ENCODE results near the gene FSCN2. TPM values are rescaled to one million over a fixed set of nuclear protein-coding genes. Genes with fewer than 3 reads are reported as not detected.

The FSCN2 gene
- total RNA-seq, 1 donor from 2014 or later, result 1.0 TPM

DNA sequence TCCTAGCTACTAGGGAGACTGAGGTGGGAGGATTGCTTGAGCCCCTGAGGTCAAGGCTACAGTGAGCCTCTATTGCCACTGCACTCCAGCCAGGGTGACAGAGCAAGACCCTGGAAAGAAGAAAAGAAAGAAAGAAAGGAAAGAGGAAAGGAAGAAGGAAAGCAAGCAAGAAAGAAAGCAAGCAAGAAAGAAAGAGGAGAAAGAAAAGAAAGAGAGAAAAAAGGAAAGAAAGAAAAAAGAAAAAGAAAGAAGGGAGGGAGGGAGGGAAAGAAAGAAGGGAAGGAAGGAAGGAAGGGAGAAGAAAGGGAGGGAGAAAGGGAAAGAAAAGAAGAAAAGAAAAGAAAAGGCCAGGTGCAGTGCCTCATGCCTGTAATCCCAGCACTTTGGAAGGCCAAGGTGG is 24.6 kb upstream of the FSCN2 start:
- Histone ChIP-seq H3K36me3 (ENCODE audit: control insufficient read depth in 3 of 3, insufficient read depth in 3 of 3, low read length in 3 of 3) (peaks cover under 1 to 1% (median under 1%) of the 10 kb centered on the region in 3 donors), H3K4me1 (ENCODE audit: control insufficient read depth in 3 of 3, insufficient read depth in 3 of 3, low read length in 3 of 3) (peaks cover 1 to 5% (median 2%) of the 10 kb centered on the region in 3 donors), H3K9me3 (ENCODE audit: control insufficient read depth in 3 of 3, low read length in 3 of 3) (peaks cover 0 to 2% (median 0%) of the 10 kb centered on the region in 3 donors), H3K27ac (ENCODE audit: low read depth, low read length) (no peak overlapping the region), H3K27me3 (ENCODE audit: control insufficient read depth in 3 of 3, insufficient read depth in 3 of 3, low read length in 3 of 3) (no peaks in the 10 kb centered on the region), H3K9ac (ENCODE audit: low read depth in 1 of 3, low read length in 3 of 3) (no peak overlapping the region), H3K4me3 (ENCODE audit: low read length in 3 of 3) (no peak overlapping the region)

DNA sequence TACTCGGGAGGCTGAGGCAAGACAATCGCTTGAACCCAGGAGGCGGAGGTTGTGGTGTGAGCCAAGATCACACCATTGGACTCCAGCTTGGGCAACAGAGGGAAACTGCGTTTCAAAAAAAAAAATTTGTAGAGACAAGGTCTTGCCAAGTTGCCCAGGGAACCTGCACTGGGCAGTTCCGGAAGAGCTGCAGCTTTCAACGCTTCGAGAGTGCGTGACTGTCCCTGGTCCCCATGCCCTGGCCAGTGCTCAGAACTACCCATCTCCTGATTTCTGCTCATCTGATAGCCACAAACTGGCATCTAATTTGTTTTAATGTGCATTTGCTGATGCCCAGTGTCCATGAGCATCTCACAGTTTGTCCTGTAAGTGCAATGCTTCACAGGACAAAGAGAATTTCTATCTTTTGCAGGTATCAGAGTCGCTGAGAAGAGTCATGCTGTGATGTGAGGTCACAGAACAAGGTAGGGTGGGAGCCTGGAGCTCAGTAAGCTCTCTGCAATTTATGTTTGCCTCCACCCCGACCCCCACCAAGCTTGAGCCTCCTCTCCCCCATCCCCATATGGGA is 19.5 kb upstream of the FSCN2 start:
- Histone ChIP-seq H3K36me3 (ENCODE audit: control insufficient read depth in 3 of 3, insufficient read depth in 3 of 3, low read length in 3 of 3) (peaks cover 33 to 38% (median 35%) of the 10 kb centered on the region in 3 donors), H3K27me3 (ENCODE audit: control insufficient read depth in 3 of 3, insufficient read depth in 3 of 3, low read length in 3 of 3) (no peaks in the 10 kb centered on the region), H3K9ac (ENCODE audit: low read depth in 1 of 3, low read length in 3 of 3) (peak overlapping the region in 2 of 3 donors; percentile 93), H3K4me1 (ENCODE audit: control insufficient read depth in 3 of 3, insufficient read depth in 3 of 3, low read length in 3 of 3) (peaks cover 18 to 35% (median 24%) of the 10 kb centered on the region in 3 donors), H3K4me3 (ENCODE audit: low read length in 3 of 3) (peak overlapping the region; percentile 92 to 97 (median 94)), H3K9me3 (ENCODE audit: control insufficient read depth in 3 of 3, low read length in 3 of 3) (peaks cover 0 to 2% (median 0%) of the 10 kb centered on the region in 3 donors), H3K27ac (ENCODE audit: low read depth, low read length) (peak overlapping the region; percentile 37)

DNA sequence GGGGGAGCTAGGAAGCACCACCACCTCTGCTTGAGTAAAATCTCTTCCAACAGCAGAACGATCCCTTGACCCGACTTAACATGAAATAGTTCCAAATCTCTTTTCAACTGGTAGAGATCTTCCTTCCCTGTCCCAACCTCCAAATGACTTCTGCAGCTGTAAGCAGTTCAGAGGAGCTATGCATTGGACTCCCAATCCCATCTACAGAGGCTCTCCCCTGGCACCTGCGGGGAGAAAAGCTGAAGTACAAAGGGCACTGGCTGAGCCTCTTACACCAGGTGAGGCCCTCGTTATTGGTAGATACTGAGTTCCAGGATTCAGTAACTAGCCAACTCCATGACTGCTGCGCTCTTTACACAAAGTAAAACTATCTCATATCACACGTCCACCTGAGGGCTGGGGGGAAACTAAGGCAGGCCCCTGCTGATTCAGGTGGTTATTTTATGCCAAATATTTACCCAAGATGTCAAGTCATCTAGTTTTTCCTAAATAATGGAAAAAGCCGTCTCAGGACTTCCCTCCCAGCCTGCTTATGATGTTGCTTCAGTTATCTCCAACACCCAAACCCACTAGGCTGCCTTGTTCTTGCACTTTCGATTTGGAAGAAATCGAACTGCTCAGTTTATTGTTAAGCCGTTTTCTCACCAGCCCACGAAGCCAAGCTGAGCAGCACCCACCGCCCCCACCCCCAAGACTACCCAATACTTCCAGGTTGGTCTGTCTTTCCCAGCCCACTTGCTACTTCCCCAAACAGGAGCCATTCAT is 18.8 kb upstream of the FSCN2 start:
- H3K36me3 ChIP-seq (ENCODE audit: control insufficient read depth in 3 of 3, insufficient read depth in 3 of 3, low read length in 3 of 3), result peaks cover 33 to 38% (median 35%) of the 10 kb centered on the region in 3 donors
- peak overlapping the region; percentile 92 to 97 (median 94) for H3K4me3 ChIP-seq (ENCODE audit: low read length in 3 of 3)
- peak overlapping the region; percentile 37 for H3K27ac ChIP-seq (ENCODE audit: low read depth, low read length)
- H3K9ac ChIP-seq (ENCODE audit: low read depth in 1 of 3, low read length in 3 of 3), result peak overlapping the region; percentile 89 to 93 (median 93)
- H3K27me3 ChIP-seq (ENCODE audit: control insufficient read depth in 3 of 3, insufficient read depth in 3 of 3, low read length in 3 of 3), result no peaks in the 10 kb centered on the region
- peaks cover 0 to 2% (median 0%) of the 10 kb centered on the region in 3 donors for H3K9me3 ChIP-seq (ENCODE audit: control insufficient read depth in 3 of 3, low read length in 3 of 3)
- peaks cover 18 to 38% (median 24%) of the 10 kb centered on the region in 3 donors for H3K4me1 ChIP-seq (ENCODE audit: control insufficient read depth in 3 of 3, insufficient read depth in 3 of 3, low read length in 3 of 3)

DNA sequence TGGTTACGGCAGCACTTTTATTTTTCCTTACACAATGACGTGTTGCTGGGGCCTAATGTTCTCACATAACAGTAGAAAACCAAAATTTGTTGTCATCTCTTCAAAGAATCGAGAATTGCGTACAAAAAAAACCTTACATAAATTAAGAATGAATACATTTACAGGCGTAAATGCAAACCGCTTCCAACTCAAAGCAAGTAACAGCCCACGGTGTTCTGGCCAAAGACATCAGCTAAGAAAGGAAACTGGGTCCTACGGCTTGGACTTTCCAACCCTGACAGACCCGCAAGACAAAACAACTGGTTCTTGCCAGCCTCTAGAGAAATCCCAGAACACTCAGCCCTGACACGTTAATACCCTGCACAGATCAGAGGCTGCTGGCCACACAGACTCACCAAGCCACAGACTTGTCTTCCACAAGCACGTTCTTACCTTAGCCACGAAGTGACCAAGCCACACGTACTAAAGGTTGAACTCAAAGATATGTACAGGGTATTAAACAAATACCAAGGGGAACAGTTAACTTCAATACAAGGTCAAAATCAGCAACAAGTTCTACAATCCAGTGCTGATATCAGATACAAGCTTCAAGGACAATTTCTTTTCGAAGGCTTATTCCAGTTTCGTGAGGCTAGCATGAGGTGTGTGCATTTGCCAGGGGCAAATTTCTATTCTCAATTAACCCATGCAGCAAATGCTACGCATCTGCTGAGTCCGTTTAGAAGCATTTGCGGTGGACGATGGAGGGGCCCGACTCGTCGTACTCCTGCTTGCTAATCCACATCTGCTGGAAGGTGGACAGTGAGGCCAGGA is 18.0 kb upstream of the FSCN2 start:
- peak overlapping the region; percentile 89 to 93 (median 93) for H3K9ac ChIP-seq (ENCODE audit: low read depth in 1 of 3, low read length in 3 of 3)
- H3K4me3 ChIP-seq (ENCODE audit: low read length in 3 of 3), result peak overlapping the region; percentile 92 to 97 (median 94)
- H3K27ac ChIP-seq (ENCODE audit: low read depth, low read length), result peak overlapping the region; percentile 37
- no peaks in the 10 kb centered on the region for H3K27me3 ChIP-seq (ENCODE audit: control insufficient read depth in 3 of 3, insufficient read depth in 3 of 3, low read length in 3 of 3)
- H3K36me3 ChIP-seq (ENCODE audit: control insufficient read depth in 3 of 3, insufficient read depth in 3 of 3, low read length in 3 of 3), result peaks cover 33 to 38% (median 35%) of the 10 kb centered on the region in 3 donors
- H3K4me1 ChIP-seq (ENCODE audit: control insufficient read depth in 3 of 3, insufficient read depth in 3 of 3, low read length in 3 of 3), result peaks cover 18 to 39% (median 24%) of the 10 kb centered on the region in 3 donors
- peaks cover 0 to 2% (median 0%) of the 10 kb centered on the region in 3 donors for H3K9me3 ChIP-seq (ENCODE audit: control insufficient read depth in 3 of 3, low read length in 3 of 3)

DNA sequence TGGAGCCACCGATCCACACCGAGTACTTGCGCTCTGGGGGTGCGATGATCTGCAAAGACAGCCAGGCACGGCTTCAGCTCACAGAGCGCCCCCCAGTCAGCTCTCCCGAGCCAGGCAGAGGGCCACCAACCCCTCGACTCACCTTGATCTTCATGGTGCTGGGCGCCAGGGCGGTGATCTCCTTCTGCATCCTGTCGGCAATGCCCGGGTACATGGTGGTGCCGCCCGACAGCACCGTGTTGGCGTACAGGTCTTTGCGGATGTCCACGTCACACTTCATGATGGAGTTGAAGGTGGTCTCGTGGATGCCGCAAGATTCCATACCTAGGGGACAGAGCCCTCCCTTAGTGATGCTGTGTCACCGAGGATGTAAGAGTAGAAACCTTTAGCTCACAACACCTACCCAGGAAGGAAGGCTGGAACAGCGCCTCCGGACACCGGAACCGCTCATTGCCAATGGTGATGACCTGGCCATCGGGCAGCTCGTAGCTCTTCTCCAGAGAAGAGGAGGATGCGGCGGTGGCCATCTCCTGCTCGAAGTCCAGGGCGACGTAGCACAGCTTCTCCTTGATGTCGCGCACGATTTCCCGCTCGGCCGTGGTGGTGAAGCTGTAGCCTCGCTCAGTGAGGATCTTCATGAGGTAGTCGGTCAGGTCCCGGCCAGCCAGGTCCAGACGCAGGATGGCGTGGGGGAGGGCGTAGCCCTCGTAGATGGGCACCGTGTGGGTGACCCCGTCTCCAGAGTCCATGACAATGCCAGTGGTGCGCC is 17.2 kb upstream of the FSCN2 start:
- Histone ChIP-seq H3K9ac (ENCODE audit: low read depth in 1 of 3, low read length in 3 of 3) (peak overlapping the region; percentile 89 to 93 (median 93)), H3K4me3 (ENCODE audit: low read length in 3 of 3) (peak overlapping the region; percentile 92 to 97 (median 94)), H3K27ac (ENCODE audit: low read depth, low read length) (peak overlapping the region; percentile 90), H3K27me3 (ENCODE audit: control insufficient read depth in 3 of 3, insufficient read depth in 3 of 3, low read length in 3 of 3) (no peaks in the 10 kb centered on the region), H3K4me1 (ENCODE audit: control insufficient read depth in 3 of 3, insufficient read depth in 3 of 3, low read length in 3 of 3) (peaks cover 26 to 47% (median 31%) of the 10 kb centered on the region in 3 donors), H3K36me3 (ENCODE audit: control insufficient read depth in 3 of 3, insufficient read depth in 3 of 3, low read length in 3 of 3) (peaks cover 33 to 38% (median 35%) of the 10 kb centered on the region in 3 donors), H3K9me3 (ENCODE audit: control insufficient read depth in 3 of 3, low read length in 3 of 3) (peaks cover 0 to 2% (median 0%) of the 10 kb centered on the region in 3 donors)

DNA sequence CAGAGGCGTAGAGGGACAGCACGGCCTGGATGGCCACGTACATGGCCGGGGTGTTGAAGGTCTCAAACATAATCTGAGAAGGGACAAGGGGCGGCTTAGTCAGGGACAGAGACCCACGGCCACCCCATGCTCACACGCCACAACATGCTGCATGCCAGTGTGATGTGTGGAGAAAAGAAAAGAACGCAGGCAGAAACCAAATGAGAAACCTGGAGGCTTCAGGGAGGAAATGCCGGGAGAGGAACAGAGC is 16.7 kb upstream of the FSCN2 start:
- H3K36me3 ChIP-seq (ENCODE audit: control insufficient read depth in 3 of 3, insufficient read depth in 3 of 3, low read length in 3 of 3), result peaks cover 33 to 38% (median 35%) of the 10 kb centered on the region in 3 donors
- peaks cover 0 to 2% (median 0%) of the 10 kb centered on the region in 3 donors for H3K9me3 ChIP-seq (ENCODE audit: control insufficient read depth in 3 of 3, low read length in 3 of 3)
- H3K4me3 ChIP-seq (ENCODE audit: low read length in 3 of 3), result peak overlapping the region; percentile 92 to 97 (median 94)
- no peaks in the 10 kb centered on the region for H3K27me3 ChIP-seq (ENCODE audit: control insufficient read depth in 3 of 3, insufficient read depth in 3 of 3, low read length in 3 of 3)
- peak overlapping the region; percentile 89 to 93 (median 93) for H3K9ac ChIP-seq (ENCODE audit: low read depth in 1 of 3, low read length in 3 of 3)
- peak overlapping the region; percentile 90 for H3K27ac ChIP-seq (ENCODE audit: low read depth, low read length)
- H3K4me1 ChIP-seq (ENCODE audit: control insufficient read depth in 3 of 3, insufficient read depth in 3 of 3, low read length in 3 of 3), result peaks cover 31 to 52% (median 36%) of the 10 kb centered on the region in 3 donors

DNA sequence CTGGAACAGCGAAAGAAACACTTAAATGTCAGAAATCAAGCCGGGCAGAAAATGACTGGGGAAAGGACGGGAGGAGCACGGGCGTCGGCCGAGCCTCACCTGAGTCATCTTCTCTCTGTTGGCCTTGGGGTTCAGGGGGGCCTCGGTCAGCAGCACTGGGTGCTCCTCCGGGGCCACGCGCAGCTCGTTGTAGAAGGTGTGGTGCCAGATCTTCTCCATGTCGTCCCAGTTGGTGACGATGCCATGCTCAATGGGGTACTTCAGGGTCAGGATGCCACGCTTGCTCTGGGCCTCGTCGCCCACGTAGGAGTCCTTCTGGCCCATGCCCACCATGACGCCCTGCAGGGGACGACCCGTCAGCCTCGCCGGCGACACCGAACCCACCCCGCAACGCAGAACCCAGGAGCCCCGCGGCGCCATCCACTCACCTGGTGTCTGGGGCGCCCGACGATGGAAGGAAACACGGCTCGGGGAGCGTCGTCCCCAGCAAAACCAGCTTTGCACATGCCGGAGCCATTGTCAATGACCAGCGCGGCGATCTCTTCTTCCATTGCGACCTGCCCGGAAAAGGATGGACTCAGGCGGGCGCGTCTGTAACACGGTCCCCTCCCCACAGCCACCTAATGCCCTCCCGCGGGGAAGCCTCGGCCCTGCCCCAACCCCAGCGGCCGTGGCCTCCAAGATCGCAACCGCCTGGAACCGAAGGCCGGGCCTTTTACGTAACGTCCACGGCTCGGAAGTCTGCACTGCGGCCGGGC is 16.2 kb upstream of the FSCN2 start:
- peaks cover 0 to 2% (median 0%) of the 10 kb centered on the region in 3 donors for H3K9me3 ChIP-seq (ENCODE audit: control insufficient read depth in 3 of 3, low read length in 3 of 3)
- peaks cover 35 to 57% (median 38%) of the 10 kb centered on the region in 3 donors for H3K4me1 ChIP-seq (ENCODE audit: control insufficient read depth in 3 of 3, insufficient read depth in 3 of 3, low read length in 3 of 3)
- H3K9ac ChIP-seq (ENCODE audit: low read depth in 1 of 3, low read length in 3 of 3), result peak overlapping the region; percentile 89 to 93 (median 93)
- peak overlapping the region; percentile 90 for H3K27ac ChIP-seq (ENCODE audit: low read depth, low read length)
- peak overlapping the region; percentile 92 to 97 (median 94) for H3K4me3 ChIP-seq (ENCODE audit: low read length in 3 of 3)
- H3K27me3 ChIP-seq (ENCODE audit: control insufficient read depth in 3 of 3, insufficient read depth in 3 of 3, low read length in 3 of 3), result no peaks in the 10 kb centered on the region
- peaks cover 33 to 38% (median 35%) of the 10 kb centered on the region in 3 donors for H3K36me3 ChIP-seq (ENCODE audit: control insufficient read depth in 3 of 3, insufficient read depth in 3 of 3, low read length in 3 of 3)

DNA sequence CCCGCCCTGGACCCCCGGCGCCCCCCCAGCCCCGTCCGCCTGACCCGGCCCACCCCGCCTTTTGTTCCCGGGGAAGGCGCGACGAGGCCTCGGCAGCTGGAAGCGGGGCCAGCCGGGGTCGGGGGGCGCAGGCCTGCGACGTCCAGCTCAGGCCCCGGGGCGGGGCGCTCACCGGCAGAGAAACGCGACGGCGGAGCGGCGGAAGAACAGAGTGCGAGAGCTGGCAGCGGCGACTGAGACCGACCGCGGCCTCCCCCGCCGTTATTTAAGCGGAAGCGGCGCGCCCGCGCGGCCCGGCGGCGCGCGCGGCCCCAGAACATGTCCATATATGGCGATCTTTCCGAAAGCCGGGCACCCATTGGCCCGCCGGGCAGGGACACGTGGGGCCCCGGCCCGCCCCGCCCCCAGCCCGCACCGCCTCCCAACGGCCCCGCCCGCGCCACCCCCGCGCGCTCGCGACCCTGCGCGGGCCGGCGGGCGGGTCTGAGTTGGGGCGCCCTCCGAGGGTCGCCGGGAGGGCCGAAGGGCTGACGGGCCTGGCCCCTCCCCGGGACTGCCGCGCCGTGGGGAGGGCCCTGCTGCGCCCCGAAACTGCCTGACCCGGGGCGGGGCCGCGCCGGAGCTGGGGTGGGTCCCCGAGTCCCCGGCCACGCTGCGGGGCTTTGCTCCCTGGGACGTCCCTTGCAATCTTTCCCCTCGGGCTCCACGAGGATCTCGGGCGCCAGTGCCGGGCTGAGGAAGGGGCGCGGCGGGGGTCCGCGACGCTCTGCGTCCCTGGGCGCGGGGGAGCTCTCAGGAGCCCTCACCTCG is 15.4 kb upstream of the FSCN2 start, which contains the start of gene ACTG1:
Gene ACTG1, minus strand, starts transcription at position 238 of the 810 bp plus-strand sequence. CDS start 445 bp downstream, outside the sequence.
- H3K4me3 ChIP-seq (ENCODE audit: low read length in 3 of 3), result peak within 1 kb of the TSS; percentile 92 to 97 (median 94)
- peaks cover 0 to 2% (median 0%) of the 10 kb centered on the region in 3 donors for H3K9me3 ChIP-seq (ENCODE audit: control insufficient read depth in 3 of 3, low read length in 3 of 3)
- peak within 1 kb of the TSS; percentile 91 to 97 (median 94) for H3K9ac ChIP-seq (ENCODE audit: low read depth in 1 of 3, low read length in 3 of 3)
- H3K4me1 ChIP-seq (ENCODE audit: control insufficient read depth in 3 of 3, insufficient read depth in 3 of 3, low read length in 3 of 3), result peaks cover 37 to 62% (median 43%) of the 10 kb centered on the region in 3 donors
- peaks cover 33 to 38% (median 35%) of the 10 kb centered on the region in 3 donors for H3K36me3 ChIP-seq (ENCODE audit: control insufficient read depth in 3 of 3, insufficient read depth in 3 of 3, low read length in 3 of 3)
- no peaks in the 10 kb centered on the region for H3K27me3 ChIP-seq (ENCODE audit: control insufficient read depth in 3 of 3, insufficient read depth in 3 of 3, low read length in 3 of 3)
- peak within 1 kb of the TSS; percentile 99 for H3K27ac ChIP-seq (ENCODE audit: low read depth, low read length)

All from skeletal muscle tissue (tissue), 4 donors.